GM19463 (cell line): ENCODE results near the gene LYPLAL1.
"Not testable (repeated sequence)": the region's sequence is repeated elsewhere in the genome, so short reads cannot be mapped to it uniquely, and the experiment has no call there.

ENCODE experiments used
- ATAC-seq: cut with Tn5 transposase; IDR thresholded peaks from one replicate; pipeline ENCODE4 v1.9.1; 2021; ENCODE audit warnings: mild to moderate bottlenecking, moderate library complexity; ENCODE audit not compliant: unreplicated experiment

LYPLAL1 gene

DNA sequence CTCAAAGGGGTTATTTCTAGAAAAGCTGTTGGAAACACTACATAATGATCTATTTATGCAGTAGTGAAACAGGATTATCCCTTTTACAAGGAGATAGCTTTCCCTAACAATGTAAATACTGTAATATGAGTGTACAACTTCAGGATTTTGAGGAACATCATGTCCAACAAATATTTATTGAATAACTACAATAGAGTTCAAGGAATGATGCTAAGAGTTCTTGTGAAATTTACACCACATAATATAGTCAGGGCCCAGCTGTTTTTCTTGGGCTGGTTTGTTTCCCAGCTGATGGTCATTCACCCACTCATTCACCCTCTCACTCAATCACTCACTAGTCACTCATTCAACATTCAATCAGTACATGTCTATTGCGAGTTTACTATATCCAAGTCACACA, 12.3 kb upstream of the LYPLAL1 start:
- ATAC-seq, result no peak

DNA sequence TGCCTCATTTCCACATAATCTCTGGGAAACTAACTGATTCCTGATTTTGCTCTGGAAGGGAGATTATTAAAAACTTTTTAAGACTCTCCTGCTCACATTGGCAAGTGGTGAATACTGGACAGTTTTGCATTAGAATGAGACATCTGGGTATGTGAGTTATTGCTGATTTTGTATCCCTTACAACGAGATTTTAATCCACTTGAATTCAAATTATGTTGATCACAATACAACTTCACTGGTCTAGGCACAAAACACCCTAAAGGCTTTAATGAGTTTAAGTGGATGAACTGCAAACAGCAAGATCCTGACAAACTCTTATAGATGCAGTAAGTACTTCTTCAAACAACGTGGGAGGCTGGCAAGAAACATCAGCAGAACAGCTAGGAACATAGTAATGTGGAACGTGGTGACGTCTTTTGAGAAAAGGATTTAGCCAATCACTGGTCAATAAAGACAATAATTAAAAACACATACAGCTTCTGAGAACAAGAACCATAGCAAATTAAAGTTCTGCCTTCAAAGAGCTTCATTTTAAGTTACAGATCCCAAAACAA, 10.2 kb upstream of the LYPLAL1 start:
- ATAC-seq, result no peak

DNA sequence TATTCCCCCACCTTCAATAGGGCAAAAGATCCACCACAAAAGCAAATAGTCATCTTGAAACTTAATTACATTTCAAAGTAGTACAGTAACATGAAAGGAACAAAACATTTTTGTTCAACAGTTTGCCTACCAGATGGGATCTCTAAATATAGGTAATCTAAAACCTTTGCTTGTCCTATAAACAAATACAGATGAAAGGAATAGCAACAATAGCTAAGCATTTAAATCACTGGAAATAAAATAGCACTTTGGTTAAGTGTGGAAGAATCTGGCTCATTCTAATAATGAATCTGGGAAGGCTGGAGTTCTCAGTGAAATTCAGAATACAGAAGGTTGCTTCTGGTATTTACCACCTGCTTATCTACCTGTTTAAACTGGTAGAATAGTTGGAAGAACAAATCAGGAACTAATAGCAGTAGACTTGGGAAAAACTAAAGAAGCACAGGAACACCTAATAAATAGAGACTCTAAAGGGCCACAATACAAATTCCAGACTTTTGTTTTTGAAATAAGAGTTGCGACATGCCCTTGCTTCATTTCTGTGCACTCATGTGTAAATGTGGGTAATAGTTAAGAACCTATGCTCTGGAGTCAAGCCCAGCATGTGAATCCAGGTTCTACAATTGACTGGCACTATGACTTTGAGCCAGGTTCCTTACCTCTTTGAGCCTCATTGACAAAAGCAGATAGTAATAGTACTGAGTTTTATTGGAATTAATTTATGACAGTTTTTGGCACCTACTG, 2.3 kb upstream of the LYPLAL1 start:
- ATAC-seq, result no peak

DNA sequence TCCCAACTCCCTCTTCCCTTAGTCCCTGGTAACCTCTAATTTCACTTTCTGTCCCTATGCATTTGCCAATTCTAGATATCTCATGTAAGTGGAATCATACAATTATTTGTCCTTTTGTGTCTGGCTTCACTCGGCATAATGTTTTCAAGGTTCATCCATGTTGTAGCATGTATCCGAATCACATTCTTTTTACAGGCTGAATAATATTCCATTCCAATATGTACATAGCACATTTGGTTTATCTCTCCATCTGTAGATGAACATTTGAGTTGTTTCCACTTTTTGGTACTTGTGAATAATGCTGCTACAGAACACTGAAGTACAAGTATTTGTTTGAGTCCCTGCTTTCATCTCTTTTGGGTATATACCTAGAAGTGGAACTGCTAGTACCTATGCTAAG, 857 bp upstream of the LYPLAL1 start:
- no peak for ATAC-seq

DNA sequence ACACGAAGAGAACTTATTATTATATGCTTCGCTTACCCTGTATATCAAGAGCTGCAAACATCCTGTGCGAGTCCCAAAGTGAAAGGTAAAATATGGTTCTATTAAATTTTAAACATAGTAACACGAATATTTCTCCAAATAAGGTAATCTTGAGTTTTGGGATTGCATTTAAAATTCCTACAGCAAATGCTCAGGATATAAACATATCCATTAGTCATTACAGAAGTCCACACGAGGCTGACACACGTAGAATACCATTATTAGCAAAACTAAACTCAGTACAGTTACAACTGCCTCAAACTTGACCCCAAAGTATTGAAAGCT, 282 bp upstream of the LYPLAL1 start:
- ATAC-seq, result peak; percentile 0

DNA sequence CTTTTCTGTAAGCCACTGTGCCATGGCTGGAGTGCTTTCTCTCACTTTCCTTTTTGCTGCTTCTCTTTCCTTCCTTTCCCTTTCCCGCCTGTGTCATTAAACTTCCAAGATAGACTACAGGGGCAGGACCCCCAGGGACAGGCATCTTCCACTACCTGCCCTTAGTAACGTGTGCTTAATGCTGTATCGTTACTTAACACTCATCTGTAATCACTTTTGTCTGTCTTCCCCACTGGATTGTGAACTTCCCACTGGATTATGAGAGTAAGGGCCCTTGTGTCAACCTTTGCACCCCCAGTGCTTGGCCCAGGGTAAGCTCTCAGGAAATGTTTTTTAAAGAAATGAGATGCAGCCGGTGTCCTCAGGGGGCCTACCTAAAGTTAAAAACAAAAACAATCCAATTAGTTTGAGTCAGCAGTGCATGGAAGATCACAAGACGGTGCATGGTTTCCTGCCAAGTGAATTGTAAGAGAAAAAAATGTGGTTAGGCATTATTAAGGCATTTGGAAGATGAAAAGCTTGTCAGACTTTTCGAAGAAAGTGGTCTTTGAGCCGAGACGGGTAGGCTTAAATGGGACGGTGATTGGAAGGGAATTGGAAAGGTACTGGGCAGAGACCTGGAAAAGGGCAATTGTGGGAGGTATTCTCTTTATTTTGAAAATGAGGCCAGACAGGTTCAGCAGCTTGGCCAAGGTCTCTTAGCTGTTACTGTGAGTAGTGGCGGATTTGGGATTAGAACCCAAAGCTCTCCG, 958 bp downstream of the LYPLAL1 start:
- no peak for ATAC-seq

DNA sequence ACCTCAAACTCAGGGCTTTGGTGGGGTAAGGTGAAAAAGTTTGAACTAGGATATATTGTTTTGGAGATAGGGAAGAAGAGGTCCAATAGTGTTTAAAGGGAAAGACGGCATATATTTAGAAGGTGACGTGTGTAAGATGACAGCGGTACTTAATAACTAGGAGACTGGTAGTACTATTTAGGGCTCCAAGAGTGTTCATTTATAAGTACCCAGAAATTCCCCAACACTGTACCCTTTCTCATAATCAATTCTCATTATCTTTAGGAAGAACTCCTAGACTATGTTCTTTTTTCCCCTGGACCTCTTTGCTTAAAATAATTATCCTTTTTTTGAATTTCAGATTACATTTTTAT, 1.5 kb downstream of the LYPLAL1 start:
- ATAC-seq, result no peak

DNA sequence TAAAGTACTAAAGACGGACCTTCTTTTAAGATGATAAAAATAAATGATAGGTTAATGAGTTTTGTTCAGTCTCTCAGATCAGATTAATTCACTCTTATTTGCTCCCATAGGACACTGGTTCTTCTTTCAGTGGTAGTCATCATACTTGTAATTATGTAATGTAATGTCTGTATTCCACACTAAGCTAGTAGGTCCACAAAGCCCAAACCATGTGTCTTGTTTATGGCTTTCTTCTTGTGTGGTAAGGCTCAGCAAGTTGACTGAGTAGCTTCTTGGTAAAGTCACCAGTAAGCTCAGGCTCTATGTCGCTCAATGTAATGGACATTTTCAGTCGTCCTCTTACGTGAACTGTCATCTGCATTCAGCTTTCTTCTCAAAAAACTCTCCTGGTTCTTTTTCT, 2.5 kb downstream of the LYPLAL1 start:
- no peak for ATAC-seq

DNA sequence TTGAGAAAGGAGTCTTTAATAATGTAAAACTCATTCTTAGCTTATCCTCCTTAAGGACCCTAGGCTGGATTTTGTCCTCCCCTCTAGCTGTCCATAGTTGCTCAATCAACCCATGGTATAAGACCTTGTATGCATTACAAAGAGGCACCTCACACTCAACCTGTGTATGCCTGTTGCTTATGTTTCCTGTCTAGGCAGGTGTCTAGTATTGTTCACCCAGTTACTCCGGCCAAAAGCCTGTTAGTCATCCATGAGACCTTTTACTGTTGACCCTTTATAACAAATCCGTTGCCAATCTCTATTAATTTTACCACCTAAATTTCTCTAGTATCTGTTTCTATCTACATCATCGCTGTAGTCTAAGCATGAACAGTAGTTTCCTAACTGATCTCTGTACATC, 3.7 kb downstream of the LYPLAL1 start:
- peak; percentile 26 for ATAC-seq

DNA sequence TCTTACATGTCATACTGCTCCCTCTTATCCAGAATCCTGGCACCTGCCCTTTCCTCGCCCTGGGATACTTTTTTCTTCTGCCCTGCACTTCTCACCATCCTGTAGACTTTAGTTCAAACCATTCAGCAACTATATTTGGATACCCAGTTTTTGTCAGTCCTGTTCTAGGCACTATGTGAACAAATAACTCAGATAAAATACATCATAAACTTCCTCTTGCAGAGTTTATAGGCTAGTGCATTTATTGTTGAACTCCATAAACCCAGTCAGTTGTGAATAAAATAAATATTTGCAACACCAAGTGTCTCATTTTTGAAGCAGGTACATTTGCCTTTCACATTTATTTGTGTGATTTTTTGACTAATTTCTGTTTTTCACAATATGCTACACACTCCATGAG, 4.3 kb downstream of the LYPLAL1 start:
- ATAC-seq, result no peak

DNA sequence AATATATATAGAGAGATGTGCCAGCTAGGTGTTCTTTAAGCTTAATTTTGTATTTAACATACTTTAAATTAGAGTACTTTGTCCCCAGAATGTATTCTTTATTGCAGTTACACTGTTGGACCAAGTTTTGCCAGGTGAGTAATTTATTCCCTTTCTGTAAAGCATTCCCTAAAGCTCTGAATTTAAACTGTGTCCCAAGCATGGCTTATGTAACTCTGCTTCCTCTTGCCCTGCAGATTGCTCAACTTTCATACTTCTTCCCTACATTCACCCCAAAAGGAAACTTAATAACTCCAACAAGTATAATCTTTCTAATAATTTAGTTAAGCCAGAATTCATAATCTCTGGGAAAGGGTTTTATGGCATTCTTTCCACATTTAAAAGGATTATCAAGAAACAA, 5.6 kb downstream of the LYPLAL1 start:
- no peak for ATAC-seq

DNA sequence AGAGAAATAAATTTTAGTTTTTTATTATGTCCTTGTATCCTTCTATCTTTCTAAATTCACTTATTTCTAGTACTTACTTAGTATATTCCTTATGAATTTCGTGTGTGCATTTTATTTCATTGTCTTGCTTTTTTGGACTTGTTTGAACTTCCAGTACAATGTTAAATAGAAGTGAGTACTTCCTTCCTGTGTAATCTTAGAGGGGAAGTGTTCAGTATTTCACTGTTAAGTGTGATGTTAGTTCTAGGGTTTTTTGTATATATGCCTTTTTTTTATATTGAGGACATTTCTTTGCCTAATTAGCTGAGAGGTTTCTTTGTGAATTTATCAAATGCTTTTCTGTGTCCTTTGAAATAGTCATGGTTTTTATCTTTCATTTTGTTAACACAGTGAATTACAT, 10.7 kb downstream of the LYPLAL1 start:
- ATAC-seq, result no peak

DNA sequence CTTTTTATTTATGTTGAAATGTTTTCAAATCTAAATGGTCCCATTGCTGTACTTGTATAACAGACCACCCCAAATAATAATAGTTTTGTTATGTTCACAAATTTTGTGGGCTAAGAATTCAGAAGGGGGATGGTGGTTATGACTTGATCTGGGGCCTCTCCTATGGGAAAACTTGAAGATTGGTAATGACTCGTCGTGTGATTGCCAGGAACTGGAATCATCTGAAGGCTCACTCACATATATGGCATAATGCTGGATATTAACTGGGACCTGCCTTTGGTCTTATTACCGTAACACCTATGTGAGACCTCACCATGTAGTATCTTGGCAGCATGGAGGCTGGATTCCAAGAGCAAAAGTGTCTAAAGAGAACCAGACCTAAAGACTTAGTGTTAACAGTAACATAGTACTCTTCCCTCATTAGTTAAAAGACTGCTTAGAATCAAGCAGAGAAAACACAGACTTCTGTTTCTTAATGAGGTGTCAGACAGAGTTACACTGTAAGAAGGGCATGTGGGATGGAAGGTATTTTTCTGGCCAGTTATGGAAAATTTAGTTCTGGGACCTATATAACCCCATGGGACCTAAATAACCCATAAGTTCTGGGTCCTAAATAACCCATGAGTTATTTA, 11.9 kb downstream of the LYPLAL1 start:
- ATAC-seq, result no peak

DNA sequence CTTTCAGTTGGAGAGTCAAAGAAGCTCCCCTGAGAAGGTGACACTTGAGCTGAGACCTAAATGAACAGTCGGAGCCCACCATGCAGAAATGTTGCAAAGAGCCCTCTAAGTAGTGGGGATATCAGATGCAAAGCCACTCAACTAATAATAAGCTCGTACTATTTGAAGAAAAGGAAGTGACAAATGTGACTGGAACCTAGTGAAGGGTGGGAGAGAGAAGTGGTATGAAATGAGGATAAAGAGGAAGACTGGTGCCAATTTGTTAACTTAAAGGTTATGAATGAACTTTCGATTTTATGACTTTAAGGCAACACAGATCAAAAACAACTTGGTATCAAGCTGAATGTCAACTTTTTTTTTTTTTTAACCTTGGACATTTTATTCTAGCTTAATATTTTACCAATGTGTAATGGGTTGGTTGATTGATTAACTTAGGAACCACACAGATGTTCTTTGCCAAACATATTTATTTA, 14.7 kb downstream of the LYPLAL1 start:
- ATAC-seq, result peak; percentile 46

DNA sequence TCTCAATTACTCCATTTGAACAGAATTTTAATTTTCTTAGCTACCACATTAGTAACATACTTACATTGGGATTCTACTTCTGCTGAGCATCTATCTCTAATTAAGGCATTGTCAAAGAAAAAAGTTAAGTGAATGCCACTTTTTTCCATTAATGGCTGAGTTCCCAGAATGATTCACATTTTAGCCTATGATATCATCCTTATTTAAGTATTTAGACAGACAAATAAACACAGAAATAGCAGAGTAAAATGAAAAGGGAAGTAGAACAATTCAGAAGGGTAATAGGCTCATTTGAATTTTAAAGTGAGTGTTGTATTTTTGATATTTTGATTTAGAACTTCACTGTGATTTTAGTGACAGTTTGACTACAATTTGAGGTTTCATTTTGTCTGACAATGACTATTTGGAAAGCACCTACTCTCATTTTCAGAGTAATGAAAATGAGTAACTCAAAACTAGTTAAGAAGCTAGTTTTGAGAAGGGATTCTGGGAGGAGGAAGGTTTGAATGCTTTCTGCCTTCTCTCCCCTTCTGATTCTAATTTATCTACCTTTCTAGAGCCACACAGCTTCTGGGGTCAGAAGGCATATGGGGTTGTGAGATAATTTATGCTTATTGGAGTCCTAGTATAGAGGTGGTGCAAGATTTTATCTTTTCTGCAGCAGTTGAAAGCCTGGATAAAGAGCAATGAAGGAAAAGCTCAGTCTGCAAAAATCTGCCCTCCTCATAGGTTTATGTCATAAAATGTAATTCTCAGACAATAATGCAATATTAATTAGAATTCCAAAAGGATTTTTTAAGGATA, 15.5 kb downstream of the LYPLAL1 start:
- peak; percentile 68 for ATAC-seq

DNA sequence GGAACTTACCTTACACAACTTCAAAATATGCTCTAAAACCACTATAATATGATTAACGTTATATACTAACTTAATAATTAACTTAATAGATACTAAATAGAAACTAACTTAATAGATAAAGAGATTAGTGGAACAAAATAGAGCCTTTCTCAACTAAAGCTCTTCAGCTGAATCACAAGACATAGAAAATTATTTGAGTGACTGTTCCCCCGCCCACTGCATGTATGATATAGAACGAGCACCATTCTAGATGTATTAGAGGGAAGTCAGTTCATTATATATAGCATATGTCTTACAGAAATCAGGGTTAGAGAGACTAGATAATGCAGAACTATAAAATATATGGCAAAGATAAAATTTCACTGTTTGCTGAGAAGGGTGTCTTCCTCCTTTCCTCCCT, 16.3 kb downstream of the LYPLAL1 start:
- ATAC-seq, result no peak

DNA sequence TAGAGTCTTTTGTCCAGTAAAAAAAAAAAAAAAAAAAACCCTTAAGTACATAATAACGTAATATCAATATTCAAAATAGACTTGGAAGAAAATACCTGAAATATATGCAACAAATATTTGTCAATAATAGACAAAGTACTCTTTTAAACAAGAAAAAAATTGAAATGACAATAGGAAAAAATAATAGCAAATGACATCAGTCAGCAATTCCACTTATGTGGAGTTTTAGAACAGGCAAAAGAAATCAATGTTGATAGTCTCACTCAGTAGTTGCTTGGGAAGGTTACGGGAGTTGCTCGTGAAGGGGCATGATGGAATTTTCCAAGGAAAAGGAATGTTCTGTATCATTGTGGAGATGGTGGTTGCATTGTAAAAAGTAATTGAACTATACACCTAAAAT, 16.9 kb downstream of the LYPLAL1 start:
- no peak for ATAC-seq

DNA sequence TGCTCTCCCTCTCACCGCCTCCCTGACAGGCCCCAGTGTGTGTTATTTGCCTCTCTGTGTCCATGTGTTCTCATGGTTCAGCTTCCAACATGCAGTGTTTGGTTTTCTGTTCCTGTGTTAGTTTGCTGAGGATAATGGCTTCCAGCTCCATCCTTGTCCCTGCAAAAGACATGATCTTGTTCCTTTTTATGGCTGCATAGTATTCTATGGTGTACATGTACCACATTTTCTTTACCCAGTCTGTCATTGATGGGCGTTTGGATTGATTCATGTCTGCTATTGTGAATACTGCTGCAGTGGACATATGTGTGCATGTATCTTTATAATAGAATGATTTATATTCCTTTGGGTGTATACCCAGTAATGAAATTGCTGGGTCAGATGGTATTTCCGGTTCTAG, 22.2 kb downstream of the LYPLAL1 start:
- ATAC-seq, result not testable (repeated sequence)

DNA sequence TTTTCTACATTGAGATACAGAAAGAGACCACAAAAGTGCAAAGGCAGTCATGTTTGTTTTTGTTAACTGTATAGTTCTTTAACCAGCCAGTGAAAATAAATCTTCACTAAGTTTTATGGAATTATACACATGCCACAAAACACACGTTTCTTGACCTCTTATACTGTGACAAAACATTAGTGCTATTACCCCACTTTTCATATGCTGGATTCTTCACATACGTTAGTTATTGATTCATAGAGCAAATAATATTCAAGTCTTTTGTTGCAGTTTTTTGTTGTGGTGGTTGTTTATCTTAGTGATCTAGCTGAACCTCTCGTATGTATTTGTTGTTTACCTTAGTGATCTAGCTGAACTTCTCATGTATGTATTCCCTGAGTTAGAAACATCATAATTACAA, 28.0 kb downstream of the LYPLAL1 start:
- ATAC-seq, result no peak

DNA sequence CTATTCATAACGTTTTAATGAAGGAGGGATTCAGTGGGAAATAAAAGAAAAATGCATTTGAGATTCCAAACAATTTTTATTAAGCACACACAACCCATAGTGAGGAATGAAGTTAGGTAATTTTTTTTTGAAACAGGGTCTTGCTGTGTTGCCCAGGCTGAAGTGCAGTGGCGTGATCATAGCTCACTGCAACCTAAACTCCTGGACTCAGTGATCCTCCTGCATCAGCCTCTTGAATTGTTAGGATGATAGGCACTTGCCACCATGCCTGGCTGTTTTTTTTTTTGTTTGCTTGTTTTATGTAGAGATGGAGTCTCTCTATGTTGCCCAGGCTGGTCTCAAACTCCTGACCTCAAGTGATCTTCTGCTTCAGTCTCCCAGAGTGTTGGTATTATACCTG, 28.9 kb downstream of the LYPLAL1 start:
- no peak for ATAC-seq

DNA sequence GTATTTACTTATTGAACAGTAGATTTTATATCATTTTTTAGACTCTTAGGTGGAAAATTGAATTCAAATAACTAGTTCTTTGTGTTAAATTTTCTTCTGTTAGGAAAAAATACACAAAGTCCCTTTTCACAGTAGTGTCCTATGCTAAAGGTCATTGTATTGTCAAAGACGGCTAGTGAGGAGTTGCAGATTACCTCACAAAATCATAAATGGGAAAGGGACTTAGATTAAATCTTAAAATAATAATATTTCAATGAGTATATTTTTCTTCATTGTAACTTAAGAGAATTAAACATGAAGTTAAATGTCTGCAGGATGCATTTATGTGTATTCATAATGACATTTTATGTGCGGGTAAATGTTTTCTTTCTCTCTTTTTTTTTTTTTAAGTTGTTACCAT, 32.7 kb downstream of the LYPLAL1 start:
- no peak for ATAC-seq
